ENCODE measurements around the gene MESD. TPM values are rescaled to one million over a fixed set of nuclear protein-coding genes. Genes with fewer than 3 reads are reported as not detected.

MESD gene
- total RNA-seq, 1 donor from 2014 or later, result 25.9 TPM

GRCh38 chr15:80915472-80915871 is 74.1 kb downstream of the MESD start:
- DNase-seq (ENCODE audit: low read depth), result no peak
- H3K36me3 ChIP-seq (ENCODE audit: control insufficient read depth, insufficient read depth, low read length), result no peaks in the 10 kb centered on the region
- no peaks in the 10 kb centered on the region for H3K27me3 ChIP-seq (ENCODE audit: control insufficient read depth, insufficient read depth, low read length)
- no peak for TF ChIP-seq CTCF (IDR thresholded peaks at IDR 0.05; ENCODE audit: insufficient read depth, low read length, poor library complexity, severe bottlenecking)
- H3K4me3 ChIP-seq (ENCODE audit: low read depth, low read length), result no peak overlapping the region

GRCh38 chr15:80913541-80913940 is 76.1 kb downstream of the MESD start:
- TF ChIP-seq CTCF (IDR thresholded peaks at IDR 0.05; ENCODE audit: insufficient read depth, low read length, poor library complexity, severe bottlenecking), result no peak
- peaks cover 2% of the 10 kb centered on the region for H3K27me3 ChIP-seq (ENCODE audit: control insufficient read depth, insufficient read depth, low read length)
- no peak for DNase-seq (ENCODE audit: low read depth)
- H3K4me3 ChIP-seq (ENCODE audit: low read depth, low read length), result no peak overlapping the region
- H3K36me3 ChIP-seq (ENCODE audit: control insufficient read depth, insufficient read depth, low read length), result no peaks in the 10 kb centered on the region

- no peak for DNase-seq (ENCODE audit: low read depth)
- Histone ChIP-seq H3K36me3 (ENCODE audit: control insufficient read depth, insufficient read depth, low read length) (no peaks in the 10 kb centered on the region), H3K4me3 (ENCODE audit: low read depth, low read length) (no peak overlapping the region), H3K27me3 (ENCODE audit: control insufficient read depth, insufficient read depth, low read length) (peaks cover 2% of the 10 kb centered on the region)
- TF ChIP-seq CTCF (IDR thresholded peaks at IDR 0.05; ENCODE audit: insufficient read depth, low read length, poor library complexity, severe bottlenecking), result no peak
These were observed 76.9 kb downstream of the MESD start for GRCh38 chr15:80912673-80913072.

- H3K27me3 ChIP-seq (ENCODE audit: control insufficient read depth, insufficient read depth, low read length), result peaks cover 2% of the 10 kb centered on the region
- H3K36me3 ChIP-seq (ENCODE audit: control insufficient read depth, insufficient read depth, low read length), result no peaks in the 10 kb centered on the region
- DNase-seq (ENCODE audit: low read depth), result no peak
- no peak for TF ChIP-seq CTCF (IDR thresholded peaks at IDR 0.05; ENCODE audit: insufficient read depth, low read length, poor library complexity, severe bottlenecking)
- H3K4me3 ChIP-seq (ENCODE audit: low read depth, low read length), result no peak overlapping the region
These were observed 77.8 kb downstream of the MESD start for GRCh38 chr15:80911821-80912220.

GRCh38 chr15:80906159-80906766 is 83.4 kb downstream of the MESD start:
- no peak for TF ChIP-seq CTCF (IDR thresholded peaks at IDR 0.05; ENCODE audit: insufficient read depth, low read length, poor library complexity, severe bottlenecking)
- H3K27me3 ChIP-seq (ENCODE audit: control insufficient read depth, insufficient read depth, low read length), result peaks cover 2% of the 10 kb centered on the region
- no peak overlapping the region for H3K4me3 ChIP-seq (ENCODE audit: low read depth, low read length)
- DNase-seq (ENCODE audit: low read depth), result peak; percentile 70
- no peaks in the 10 kb centered on the region for H3K36me3 ChIP-seq (ENCODE audit: control insufficient read depth, insufficient read depth, low read length)

GRCh38 chr15:80904998-80905397 is 84.6 kb downstream of the MESD start:
- Histone ChIP-seq H3K4me3 (ENCODE audit: low read depth, low read length) (no peak overlapping the region), H3K36me3 (ENCODE audit: control insufficient read depth, insufficient read depth, low read length) (no peaks in the 10 kb centered on the region), H3K27me3 (ENCODE audit: control insufficient read depth, insufficient read depth, low read length) (peaks cover 2% of the 10 kb centered on the region)
- DNase-seq (ENCODE audit: low read depth), result no peak
- TF ChIP-seq CTCF (IDR thresholded peaks at IDR 0.05; ENCODE audit: insufficient read depth, low read length, poor library complexity, severe bottlenecking), result no peak
